IMR-90 (cell line): Measurements from ENCODE around the gene PPFIBP2. TPM values are rescaled to one million over a fixed set of nuclear protein-coding genes. Genes with fewer than 3 reads are reported as not detected.

ENCODE experiments used
- ATAC-seq: fragments of 200-7000 bp; cut with Tn5 transposase; 2 replicates; pipeline ENCODE4 v1.9.1; 2020; ENCODE audit warnings: low read depth, mild to moderate bottlenecking, moderate library complexity
- BruUV-seq: library from RNA; stranded (reverse); fragments of 400-500 nt; replicated peaks from 2 replicates; lab custom pipeline; 2021; lab: Mats Ljungman, UMichigan
- CTCF ChIA-PET: fragments of 300-600 bp; formaldehyde crosslinking; extraction: SDS; loops from one replicate; lab custom pipeline; 2021; ENCODE audit warnings: antibody characterized with exemption; lab: Yijun Ruan, JAX
- POLR2A ChIA-PET: fragments of 300-600 bp; sonication (Branson Sonifier 250); formaldehyde crosslinking; loops from one replicate; lab custom pipeline; 2022; ENCODE audit warnings: antibody characterized with exemption; ENCODE audit not compliant: unreplicated experiment; lab: Charles Lee
- DNase-seq: peaks from one replicate; pipeline ENCODE4 v3.0.0; 2013
- H2AFZ ChIP-seq: replicated peaks from 2 replicates; pipeline ENCODE3; 2013; ENCODE audit warnings: low read length, mild to moderate bottlenecking; ENCODE audit not compliant: poor library complexity
- H2AK5ac ChIP-seq: 2 replicates; pipeline ENCODE4 v1.6.1; 2013; ENCODE audit warnings: low read depth, low read length, inconsistent platforms
- H2AK9ac ChIP-seq: replicated peaks from 2 replicates; pipeline ENCODE3; 2013; ENCODE audit warnings: mild to moderate bottlenecking, low read depth, low read length, moderate library complexity; ENCODE audit not compliant: poor library complexity
- H2BK120ac ChIP-seq: 2 replicates; pipeline ENCODE4 v1.6.1; 2013; ENCODE audit warnings: low read depth, low read length, inconsistent platforms
- H2BK15ac ChIP-seq: 3 replicates; pipeline ENCODE4 v1.6.1; 2013; ENCODE audit warnings: low read depth, low read length, inconsistent platforms
- H2BK20ac ChIP-seq: 2 replicates; pipeline ENCODE4 v1.6.1; 2013; ENCODE audit warnings: low read depth, mild to moderate bottlenecking, inconsistent platforms, low read length, moderate library complexity
- H2BK5ac ChIP-seq: 2 replicates; pipeline ENCODE4 v1.6.1; 2013; ENCODE audit warnings: mild to moderate bottlenecking, low read depth, low read length, inconsistent platforms; ENCODE audit not compliant: poor library complexity, severe bottlenecking
- H3K14ac ChIP-seq: replicated peaks from 2 replicates; pipeline ENCODE4 v1.6.1; 2013; ENCODE audit warnings: low read depth, low read length, inconsistent platforms
- H3K18ac ChIP-seq: 2 replicates; pipeline ENCODE4 v1.6.1; 2013; ENCODE audit warnings: low read depth, low read length, control low read depth
- H3K23ac ChIP-seq: 2 replicates; pipeline ENCODE4 v1.6.1; 2013; ENCODE audit warnings: low read depth, low read length, inconsistent platforms
- H3K27ac ChIP-seq: 2 replicates; pipeline ENCODE4 v1.5.1; 2013; ENCODE audit warnings: mild to moderate bottlenecking, control low read depth, low read length; ENCODE audit not compliant: insufficient read depth
- H3K27me3 ChIP-seq: 2 replicates; pipeline ENCODE4 v1.6.1; 2013; ENCODE audit warnings: low read length; ENCODE audit not compliant: control insufficient read depth, insufficient read depth
- H3K36me3 ChIP-seq: 2 replicates; pipeline ENCODE4 v1.6.1; 2013; ENCODE audit warnings: low read length, mixed read lengths; ENCODE audit not compliant: control insufficient read depth, insufficient read depth
- H3K4ac ChIP-seq: 2 replicates; pipeline ENCODE4 v1.6.1; 2013; ENCODE audit warnings: low read depth, low read length, inconsistent platforms
- H3K4me1 ChIP-seq: 2 replicates; pipeline ENCODE4 v1.6.1; 2013; ENCODE audit warnings: low read length, mixed read lengths; ENCODE audit not compliant: control insufficient read depth, insufficient read depth
- H3K4me2 ChIP-seq: 2 replicates; pipeline ENCODE4 v1.6.1; 2013; ENCODE audit warnings: low read depth, mild to moderate bottlenecking, control low read depth, low read length, moderate library complexity
- H3K4me3 ChIP-seq: 2 replicates; pipeline ENCODE4 v1.5.1; 2013; ENCODE audit warnings: low read depth, mild to moderate bottlenecking, control low read depth, low read length, moderate library complexity; ENCODE audit not compliant: insufficient read depth
- H3K56ac ChIP-seq: 2 replicates; pipeline ENCODE4 v1.6.1; 2013; ENCODE audit warnings: low read length, inconsistent platforms; ENCODE audit not compliant: insufficient read depth; ENCODE audit errors: extremely low read depth
- H3K79me1 ChIP-seq, 2 experiments: 2 replicates each; pipeline ENCODE4 v1.6.1; 2013; ENCODE audit warnings: low read length in 2 of 2, inconsistent platforms in 1 of 2, low read depth in 1 of 2
- H3K9ac ChIP-seq: 2 replicates; pipeline ENCODE4 v1.6.1; 2013; ENCODE audit warnings: low read depth, low read length, control low read depth
- H3K9me1 ChIP-seq: 2 replicates; pipeline ENCODE4 v1.6.1; 2013; ENCODE audit warnings: low read length, inconsistent platforms; ENCODE audit not compliant: insufficient read depth
- H3K9me3 ChIP-seq: 2 replicates; pipeline ENCODE4 v1.6.1; 2013; ENCODE audit warnings: low read length; ENCODE audit not compliant: control insufficient read depth, insufficient read depth
- H4K20me1 ChIP-seq: 2 replicates; pipeline ENCODE4 v1.6.1; 2013; ENCODE audit warnings: low read length, inconsistent platforms; ENCODE audit not compliant: insufficient read depth
- H4K5ac ChIP-seq: 2 replicates; pipeline ENCODE4 v1.6.1; 2013; ENCODE audit warnings: mild to moderate bottlenecking, low read depth, low read length, control low read depth
- H4K8ac ChIP-seq, 2 experiments: 2 replicates each; pipeline ENCODE4 v1.6.1; 2013; ENCODE audit warnings: low read depth in 2 of 2, low read length in 2 of 2, control low read depth in 1 of 2, inconsistent platforms in 1 of 2
- H4K91ac ChIP-seq: 2 replicates; pipeline ENCODE4 v1.6.1; 2013; ENCODE audit warnings: low read depth, low read length, inconsistent platforms; ENCODE audit not compliant: insufficient read depth
- BHLHE40 ChIP-seq: fragments of 150-350 bp; IDR thresholded peaks from 2 replicates; pipeline ENCODE4 v1.6.1; 2016; ENCODE audit warnings: mild to moderate bottlenecking, low read depth, low read length
- FOS ChIP-seq: fragments of 150-350 bp; IDR thresholded peaks from 2 replicates; pipeline ENCODE4 v1.6.1; 2016; ENCODE audit warnings: low read depth, low read length
- MXI1 ChIP-seq: IDR thresholded peaks from 2 replicates; pipeline ENCODE4 v1.6.1; 2012; ENCODE audit warnings: low read depth, mild to moderate bottlenecking, low read length, moderate library complexity, borderline replicate concordance
- RAD21 ChIP-seq: IDR thresholded peaks from 2 replicates; pipeline ENCODE4 v1.6.1; 2012; ENCODE audit warnings: low read length, improper control_type of control experiment
- WGBS, 2 experiments: methylation state at CpG; one replicate each; pipeline versions ENCODE4 v1.1.5 to v1.1.7; 2013; ENCODE audit warnings: missing lambda C conversion rate in 2 of 2; ENCODE audit not compliant: insufficient read length in 1 of 2; ENCODE audit errors: extremely low coverage in 2 of 2; 5-methylcytosine and 5-hydroxymethylcytosine counted together
- dilution Hi-C: fragments of 300-500 bp; cut with HindIII; formaldehyde crosslinking; loops from one replicate; pipeline ENCODE4 v1.14.3; 2018; ENCODE audit warnings: low sequenced_read_pairs; ENCODE audit not compliant: unreplicated experiment
- in situ Hi-C: fragments of 300-500 bp; cut with MboI; formaldehyde crosslinking; loops from 3 replicates; pipeline ENCODE4 v1.14.3; 2019; ENCODE audit warnings: low sequenced_read_pairs, inconsistent platforms, mixed read lengths
- intact Hi-C: fragments of 100-400 bp; cut with micrococcal nuclease; formaldehyde crosslinking; loops from 2 replicates; pipeline ENCODE4 v1.10.0; 2022
- polyA plus RNA-seq, 3 experiments: library from polyadenylated mRNA; depleted of rRNA; stranded (reverse); fragments of >200 nt; gene quantifications; 2 replicates each; pipeline ENCODE4 v1.2.3, GENCODE V29; 2012; ENCODE audit warnings: low replicate concordance in 1 of 3
- total RNA-seq: library from RNA; depleted of rRNA; stranded (reverse); fragments of >200 nt; gene quantifications from 2 replicates; pipeline ENCODE4 v1.2.3, GENCODE V29; 2012
- TF ChIP-seq, protein P1 (sequence below): fragments of 150-350 bp; IDR thresholded peaks from 2 replicates; pipeline ENCODE4 v1.6.1; 2017; ENCODE audit warnings: mild to moderate bottlenecking, antibody characterized with exemption, low read length, low read depth

Gene PPFIBP2
- total and polyA plus RNA-seq, 2 of the 4 experiments (the other 2 are of a cell fraction) = 6.0 to 11.8 TPM

DNA sequence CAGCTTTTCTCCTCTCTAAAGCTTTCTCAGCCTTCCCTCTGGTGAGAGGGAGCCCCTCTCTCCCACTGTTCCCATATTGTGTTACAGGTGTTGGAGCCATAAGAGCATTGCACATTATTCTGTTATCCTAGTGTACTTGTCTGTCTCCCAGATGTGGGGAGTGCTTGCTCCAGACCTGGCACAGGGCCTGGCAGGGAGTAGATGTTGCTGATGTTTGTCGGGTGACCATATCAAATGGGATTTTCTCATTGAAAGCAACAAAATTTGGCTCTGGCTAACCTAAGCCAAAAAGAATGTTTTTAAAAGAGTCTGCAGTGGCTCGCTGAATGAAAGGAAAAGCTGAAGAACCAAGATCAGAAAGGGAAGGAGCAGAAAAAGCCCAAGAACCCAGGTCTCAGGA is 118.4 kb downstream of the PPFIBP2 start:
- no peak overlapping the region for H3K56ac ChIP-seq
- H4K20me1 ChIP-seq = no peaks in the 10 kb centered on the region
- H3K14ac ChIP-seq = no peak overlapping the region
- H2BK5ac ChIP-seq = no peak overlapping the region
- H4K8ac ChIP-seq = no peak overlapping the region
- no peaks in the 10 kb centered on the region for H3K9me3 ChIP-seq
- no peak overlapping the region for H3K4me2 ChIP-seq
- no peak for TF ChIP-seq FOS
- no peak for TF ChIP-seq MXI1
- no peak for TF ChIP-seq RAD21
- no peak for TF ChIP-seq BHLHE40
- TF ChIP-seq, protein P1, sequence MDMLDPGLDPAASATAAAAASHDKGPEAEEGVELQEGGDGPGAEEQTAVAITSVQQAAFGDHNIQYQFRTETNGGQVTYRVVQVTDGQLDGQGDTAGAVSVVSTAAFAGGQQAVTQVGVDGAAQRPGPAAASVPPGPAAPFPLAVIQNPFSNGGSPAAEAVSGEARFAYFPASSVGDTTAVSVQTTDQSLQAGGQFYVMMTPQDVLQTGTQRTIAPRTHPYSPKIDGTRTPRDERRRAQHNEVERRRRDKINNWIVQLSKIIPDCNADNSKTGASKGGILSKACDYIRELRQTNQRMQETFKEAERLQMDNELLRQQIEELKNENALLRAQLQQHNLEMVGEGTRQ = no peak
- ChIA-PET POLR2A (no interaction called here), CTCF (no interaction called here)
- H2BK120ac ChIP-seq = no peak overlapping the region
- no peak overlapping the region for H2AK9ac ChIP-seq
- no peak overlapping the region for H2BK15ac ChIP-seq
- no TSS peak for BruUV-seq
- ATAC-seq (no peak), DNase-seq (no peak)
- H3K4me3 ChIP-seq = no peak overlapping the region
- no peak overlapping the region for H2AFZ ChIP-seq
- dilution Hi-C loops = no loop called here
- H3K9ac ChIP-seq = no peak overlapping the region
- no peaks in the 10 kb centered on the region for H3K79me1 ChIP-seq
- H3K23ac ChIP-seq = no peak overlapping the region
- intact Hi-C loops = no loop called here
- in situ Hi-C loops = no loop called here
- WGBS, 2 experiments = 80% methylated on average over 2 of the region's 2 CpGs; no CpG with 5 or more reads in 1 of the 2 experiments
- H3K4ac ChIP-seq = no peak overlapping the region
- no peak overlapping the region for H3K27ac ChIP-seq
- H2BK20ac ChIP-seq = no peak overlapping the region
- no peak overlapping the region for H4K5ac ChIP-seq
- no peak overlapping the region for H4K91ac ChIP-seq
- no peaks in the 10 kb centered on the region for H3K27me3 ChIP-seq
- H2AK5ac ChIP-seq = no peak overlapping the region
- peaks cover 4% of the 10 kb centered on the region; the same call in 1 of the 2 replicates for H3K9me1 ChIP-seq
- no peak overlapping the region for H3K18ac ChIP-seq
- H3K4me1 ChIP-seq = no peaks in the 10 kb centered on the region
- no peaks in the 10 kb centered on the region for H3K36me3 ChIP-seq
